Parathyroid adenoma (tissue), 2 donors: ENCODE results near the gene ALDH1A2.
"Not testable (repeated sequence)": the region's sequence is repeated elsewhere in the genome, so short reads cannot be mapped to it uniquely, and the experiment has no call there.

Source experiments
- H2AFZ ChIP-seq: fragments of 300-600 bp; sonication (generic); one replicate; pipeline ENCODE4 v1.7.0; 2017; ENCODE audit warnings: antibody characterized with exemption, mild to moderate bottlenecking
- H3K27ac ChIP-seq: fragments of 300-600 bp; sonication (generic); one replicate; pipeline ENCODE4 v1.7.0; 2017
- H3K27me3 ChIP-seq: fragments of 300-600 bp; sonication (generic); one replicate; pipeline ENCODE4 v1.7.0; 2017; ENCODE audit warnings: low read length; ENCODE audit not compliant: control insufficient read depth, insufficient read depth
- H3K36me3 ChIP-seq: fragments of 300-600 bp; sonication (generic); one replicate; pipeline ENCODE4 v1.7.0; 2017; ENCODE audit warnings: low read length; ENCODE audit not compliant: control insufficient read depth, insufficient read depth
- H3K4me1 ChIP-seq: fragments of 300-600 bp; sonication (generic); one replicate; pipeline ENCODE4 v1.7.0; 2017; ENCODE audit warnings: control low read depth
- H3K4me2 ChIP-seq: fragments of 300-600 bp; sonication (generic); one replicate; pipeline ENCODE4 v1.7.0; 2017; ENCODE audit warnings: low read length
- H3K4me3 ChIP-seq: fragments of 300-600 bp; sonication (generic); one replicate; pipeline ENCODE4 v1.7.0; 2017; ENCODE audit warnings: low read depth, low read length
- H3K79me2 ChIP-seq: fragments of 300-600 bp; sonication (generic); one replicate; pipeline ENCODE4 v1.7.0; 2017; ENCODE audit warnings: control low read depth
- H3K9ac ChIP-seq: fragments of 300-600 bp; sonication (generic); one replicate; pipeline ENCODE4 v1.7.0; 2017; ENCODE audit warnings: mild to moderate bottlenecking
- H3K9me3 ChIP-seq: fragments of 300-600 bp; sonication (generic); one replicate; pipeline ENCODE4 v1.7.0; 2017; ENCODE audit warnings: low read length; ENCODE audit not compliant: control insufficient read depth
- TF ChIP-seq, protein P1 (sequence below): fragments of 300-600 bp; sonication (generic); IDR thresholded peaks from one replicate; pipeline ENCODE4 v1.7.0; 2017; ENCODE audit warnings: antibody characterized with exemption, mild to moderate bottlenecking
- donor health status: primary hyperparathyroidism.

ALDH1A2 gene

DNA sequence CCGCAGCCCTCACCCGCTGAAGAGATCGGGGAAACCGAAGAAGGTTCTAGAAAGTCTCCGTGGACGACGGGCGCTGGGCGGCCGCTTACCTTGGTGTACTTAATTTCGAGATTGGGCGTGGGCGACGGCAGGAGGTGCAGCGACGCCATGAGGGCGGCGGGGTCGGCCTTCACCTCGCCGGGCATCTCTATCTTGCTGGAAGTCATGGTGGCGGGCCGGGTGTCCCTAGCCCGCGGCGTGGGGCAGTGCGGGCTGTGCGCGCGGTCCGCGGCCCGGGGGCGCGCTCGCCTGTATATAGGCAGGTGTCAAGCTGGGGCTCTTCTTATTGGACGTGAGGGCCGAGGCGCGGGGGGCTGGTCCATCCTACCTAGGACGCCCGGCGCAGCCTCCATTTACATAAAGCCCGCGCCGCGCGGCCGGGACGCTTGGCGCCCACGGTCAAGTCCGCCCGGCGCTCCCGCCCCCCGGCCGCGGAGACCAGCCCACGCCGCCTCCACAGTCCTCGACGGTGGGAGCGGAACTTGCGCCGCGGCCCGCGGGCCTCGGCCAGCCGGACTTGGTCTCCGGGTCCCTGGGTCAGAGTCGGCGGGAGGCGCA, at the start of gene ALDH1A2:
Gene ALDH1A2 (minus strand): TSS at position 267 of the 597 bp plus-strand sequence. CDS start 61 bp downstream, at position 206.
- H3K27ac ChIP-seq: no peak within 1 kb of the TSS
- peak within 1 kb of the TSS; percentile 70 for H2AFZ ChIP-seq
- no peaks in the 10 kb centered on the region for H3K36me3 ChIP-seq
- H3K9ac ChIP-seq: no peak within 1 kb of the TSS
- TF ChIP-seq, protein P1, sequence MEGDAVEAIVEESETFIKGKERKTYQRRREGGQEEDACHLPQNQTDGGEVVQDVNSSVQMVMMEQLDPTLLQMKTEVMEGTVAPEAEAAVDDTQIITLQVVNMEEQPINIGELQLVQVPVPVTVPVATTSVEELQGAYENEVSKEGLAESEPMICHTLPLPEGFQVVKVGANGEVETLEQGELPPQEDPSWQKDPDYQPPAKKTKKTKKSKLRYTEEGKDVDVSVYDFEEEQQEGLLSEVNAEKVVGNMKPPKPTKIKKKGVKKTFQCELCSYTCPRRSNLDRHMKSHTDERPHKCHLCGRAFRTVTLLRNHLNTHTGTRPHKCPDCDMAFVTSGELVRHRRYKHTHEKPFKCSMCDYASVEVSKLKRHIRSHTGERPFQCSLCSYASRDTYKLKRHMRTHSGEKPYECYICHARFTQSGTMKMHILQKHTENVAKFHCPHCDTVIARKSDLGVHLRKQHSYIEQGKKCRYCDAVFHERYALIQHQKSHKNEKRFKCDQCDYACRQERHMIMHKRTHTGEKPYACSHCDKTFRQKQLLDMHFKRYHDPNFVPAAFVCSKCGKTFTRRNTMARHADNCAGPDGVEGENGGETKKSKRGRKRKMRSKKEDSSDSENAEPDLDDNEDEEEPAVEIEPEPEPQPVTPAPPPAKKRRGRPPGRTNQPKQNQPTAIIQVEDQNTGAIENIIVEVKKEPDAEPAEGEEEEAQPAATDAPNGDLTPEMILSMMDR: no peak
- peak within 1 kb of the TSS; percentile 43 for H3K4me2 ChIP-seq
- peaks cover 5% of the 10 kb centered on the region for H3K27me3 ChIP-seq
- H3K79me2 ChIP-seq: no peaks in the 10 kb centered on the region
- H3K4me1 ChIP-seq: no peaks in the 10 kb centered on the region
- H3K4me3 ChIP-seq: peak within 1 kb of the TSS; percentile 29
- H3K9me3 ChIP-seq: no peaks in the 10 kb centered on the region

DNA sequence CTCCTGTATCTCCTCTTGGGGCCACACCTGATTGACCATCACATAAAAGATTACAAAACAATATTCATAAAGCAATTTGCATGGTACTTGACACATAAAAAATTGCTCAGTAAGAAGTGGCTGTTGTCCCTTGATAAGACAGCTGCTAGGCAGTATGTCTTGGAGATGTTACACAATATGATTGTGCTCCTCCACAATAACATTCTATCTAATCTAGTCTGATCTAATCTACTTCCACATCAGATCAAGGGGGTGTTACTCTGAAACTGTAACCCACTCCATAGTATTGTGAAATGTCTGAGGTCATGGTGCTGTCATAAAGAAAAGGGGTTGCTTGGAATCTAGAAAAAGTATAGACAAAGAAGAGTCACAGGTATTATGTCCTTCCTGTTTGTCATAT, 49.3 kb upstream of the ALDH1A2 start:
- H3K4me2 ChIP-seq: no peak overlapping the region
- no peaks in the 10 kb centered on the region for H3K9me3 ChIP-seq
- no peak overlapping the region for H3K9ac ChIP-seq
- H3K27me3 ChIP-seq: no peaks in the 10 kb centered on the region
- H3K4me1 ChIP-seq: no peaks in the 10 kb centered on the region
- no peaks in the 10 kb centered on the region for H3K79me2 ChIP-seq
- TF ChIP-seq, protein P1: no peak
- no peak overlapping the region for H2AFZ ChIP-seq
- H3K27ac ChIP-seq: no peak overlapping the region
- H3K4me3 ChIP-seq: no peak overlapping the region
- H3K36me3 ChIP-seq: no peaks in the 10 kb centered on the region

DNA sequence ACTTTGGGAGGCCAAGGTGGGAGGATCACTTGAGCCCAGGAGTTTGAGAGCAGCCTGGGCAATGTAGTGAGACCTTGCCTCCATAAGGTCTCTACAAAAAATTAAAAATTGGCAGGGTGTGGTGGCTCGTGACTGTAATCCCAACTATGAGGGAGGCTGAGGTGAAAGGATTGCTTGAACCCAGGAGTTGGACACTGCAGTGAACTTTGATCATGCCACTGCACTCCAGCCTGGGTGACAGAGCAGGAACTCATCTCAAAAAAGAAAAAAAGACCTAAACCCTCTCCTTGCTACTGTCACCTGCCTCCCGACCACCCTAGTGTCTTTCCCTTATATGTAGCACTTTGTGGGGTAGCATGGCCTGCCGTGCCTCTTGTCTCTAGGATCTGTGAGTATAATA, 48.9 kb upstream of the ALDH1A2 start:
- Histone ChIP-seq H2AFZ (no peak overlapping the region), H3K9ac (no peak overlapping the region), H3K79me2 (no peaks in the 10 kb centered on the region), H3K9me3 (no peaks in the 10 kb centered on the region), H3K4me1 (no peaks in the 10 kb centered on the region), H3K27me3 (no peaks in the 10 kb centered on the region), H3K36me3 (no peaks in the 10 kb centered on the region), H3K4me3 (no peak overlapping the region), H3K27ac (no peak overlapping the region), H3K4me2 (no peak overlapping the region)
- TF ChIP-seq, protein P1: no peak

DNA sequence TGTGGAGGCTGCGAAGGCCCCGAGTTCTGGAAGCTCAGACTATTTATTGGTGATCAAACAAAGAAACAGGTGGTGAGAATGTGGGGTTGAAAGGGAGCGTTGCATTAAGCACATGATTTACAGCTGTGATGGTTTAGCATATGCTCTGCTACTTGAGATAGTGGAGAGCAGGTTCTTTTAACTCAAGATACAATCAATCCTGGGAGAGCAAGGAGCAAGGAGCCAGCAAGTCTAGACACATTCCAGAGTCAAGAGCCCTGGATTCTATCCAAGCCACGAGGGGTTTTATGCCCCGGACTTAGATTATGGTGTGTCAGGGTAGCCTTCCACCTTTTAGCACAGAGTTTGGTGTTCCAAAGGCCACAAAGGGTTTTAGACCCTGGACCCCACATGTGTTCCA, 47.8 kb upstream of the ALDH1A2 start:
- not testable (repeated sequence) for H2AFZ ChIP-seq, H3K36me3 ChIP-seq, H3K9me3 ChIP-seq, H3K4me1 ChIP-seq, H3K9ac ChIP-seq, H3K4me2 ChIP-seq, H3K27ac ChIP-seq, H3K27me3 ChIP-seq, H3K4me3 ChIP-seq, H3K79me2 ChIP-seq

DNA sequence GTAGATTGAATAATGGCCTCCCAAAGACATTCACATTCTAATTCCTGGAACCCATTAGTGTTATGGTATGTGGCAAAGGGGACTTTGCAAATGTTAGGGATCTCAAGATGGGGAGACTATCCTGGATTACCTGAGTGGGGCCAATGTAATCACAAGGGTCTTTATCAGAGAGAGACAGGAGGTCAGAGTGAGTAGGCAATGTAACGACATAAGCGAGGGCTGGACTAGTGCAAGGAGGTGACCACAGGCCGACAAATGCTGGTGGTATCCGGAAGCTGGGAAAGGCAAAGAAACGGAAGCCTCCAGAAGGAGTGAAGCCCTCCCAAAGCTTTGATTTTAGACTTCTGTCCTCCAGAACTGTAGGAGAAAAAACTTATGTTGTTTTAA, 46.2 kb upstream of the ALDH1A2 start:
- Histone ChIP-seq H3K9ac (no peak overlapping the region), H3K4me1 (no peaks in the 10 kb centered on the region), H3K4me2 (no peak overlapping the region), H3K79me2 (no peaks in the 10 kb centered on the region), H3K27me3 (no peaks in the 10 kb centered on the region), H2AFZ (no peak overlapping the region), H3K36me3 (no peaks in the 10 kb centered on the region), H3K9me3 (no peaks in the 10 kb centered on the region), H3K27ac (no peak overlapping the region), H3K4me3 (no peak overlapping the region)
- TF ChIP-seq, protein P1: no peak
